NCI-H146 treated with DMSO at 0.1 percent for 48 hours (cell line): ENCODE measurements around the gene UNC5B.
A peak's percentile ranks its signal among the peaks of the same experiment; 100 is the strongest.

Experiments used
- DNase-seq: peaks from one replicate; lab custom pipeline; 2025; ENCODE audit not compliant: unreplicated experiment; lab: John Stamatoyannopoulos, UW

Gene UNC5B

DNA sequence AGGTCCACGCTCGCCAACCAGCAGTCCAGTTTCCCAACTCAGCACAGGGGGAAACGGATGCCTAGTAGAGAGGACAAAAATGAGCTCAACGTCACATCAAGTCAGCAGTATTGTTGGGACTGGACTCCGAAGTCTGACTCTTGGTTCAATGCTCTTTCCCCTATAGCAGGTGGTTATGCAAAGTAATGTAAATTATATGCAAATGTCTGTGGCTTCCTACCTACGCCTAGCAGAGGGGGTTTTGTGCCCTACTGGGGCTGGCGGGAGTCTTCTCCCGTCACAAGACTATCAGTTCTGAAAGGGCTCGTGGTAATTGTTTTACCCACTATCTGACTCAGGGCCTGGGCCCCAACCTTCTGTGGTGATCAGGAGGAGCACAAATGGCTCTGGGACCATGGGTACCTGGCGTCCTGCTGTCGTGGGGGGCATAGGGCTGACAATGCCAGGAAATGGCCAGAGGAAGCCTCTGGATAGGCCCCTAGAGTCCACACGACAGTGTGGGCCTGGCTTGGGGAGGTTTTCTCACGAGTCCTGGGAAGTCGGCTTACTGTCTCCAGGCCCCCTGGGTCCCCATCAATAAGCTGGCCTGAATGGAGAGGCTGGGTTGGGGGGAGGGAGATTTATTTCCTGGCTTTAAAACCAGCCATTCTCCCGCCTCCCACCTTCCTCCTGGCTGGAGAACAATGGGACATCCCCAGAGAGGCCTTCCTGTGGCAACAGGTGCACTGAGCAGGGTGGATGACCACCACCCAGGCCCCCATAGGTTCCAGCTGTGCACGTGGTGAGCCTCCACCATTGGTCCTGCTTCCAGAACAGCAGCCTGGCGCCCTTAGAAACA lies 41.8 kb downstream of the UNC5B start:
- peak; percentile 53 for DNase-seq

DNA sequence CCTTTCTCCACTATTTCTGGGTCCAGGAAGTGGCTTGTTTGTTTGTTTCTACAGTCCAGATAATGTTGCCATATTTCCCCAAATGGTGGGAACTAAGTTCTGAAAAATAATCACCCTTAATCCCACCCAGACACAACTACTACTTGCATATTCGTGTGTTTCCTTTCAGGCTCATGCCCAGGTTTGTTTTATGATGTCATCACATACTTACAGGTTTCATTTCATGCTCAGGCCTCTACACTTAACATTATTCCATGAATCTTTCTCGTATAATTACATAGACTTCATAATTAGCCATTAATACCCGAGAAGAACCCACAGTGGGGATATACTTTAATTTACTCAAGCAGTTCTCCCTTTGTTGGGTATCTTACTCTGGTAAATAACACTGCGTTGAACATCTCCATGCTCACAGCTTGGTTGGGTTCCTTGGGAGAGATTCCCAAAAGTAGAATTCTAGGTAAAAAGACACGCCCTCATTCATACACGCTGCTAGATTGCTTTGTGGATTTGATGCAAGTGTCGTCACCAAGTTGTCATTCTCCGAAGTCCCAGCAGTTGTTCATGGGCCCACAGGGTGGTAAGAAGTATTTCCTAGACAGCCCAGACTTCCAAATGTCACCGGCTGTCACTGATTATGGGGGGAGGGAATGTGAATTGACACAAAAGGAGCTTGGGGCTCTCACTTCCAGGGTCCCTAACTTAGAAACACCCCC lies 42.6 kb downstream of the UNC5B start:
- no peak for DNase-seq

DNA sequence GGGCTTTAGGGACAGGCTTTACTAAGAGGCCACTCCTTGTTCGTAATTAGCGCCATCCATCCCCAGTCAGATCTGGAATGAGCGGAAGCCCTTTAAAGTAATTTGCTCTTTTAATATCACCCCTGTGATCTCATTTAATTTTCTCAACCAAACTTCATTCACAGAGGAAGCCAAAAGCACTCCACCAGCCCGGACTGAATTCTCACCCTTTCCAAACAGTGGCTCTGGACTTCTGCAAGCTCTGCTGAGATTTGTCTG lies 43.1 kb downstream of the UNC5B start:
- no peak for DNase-seq

DNA sequence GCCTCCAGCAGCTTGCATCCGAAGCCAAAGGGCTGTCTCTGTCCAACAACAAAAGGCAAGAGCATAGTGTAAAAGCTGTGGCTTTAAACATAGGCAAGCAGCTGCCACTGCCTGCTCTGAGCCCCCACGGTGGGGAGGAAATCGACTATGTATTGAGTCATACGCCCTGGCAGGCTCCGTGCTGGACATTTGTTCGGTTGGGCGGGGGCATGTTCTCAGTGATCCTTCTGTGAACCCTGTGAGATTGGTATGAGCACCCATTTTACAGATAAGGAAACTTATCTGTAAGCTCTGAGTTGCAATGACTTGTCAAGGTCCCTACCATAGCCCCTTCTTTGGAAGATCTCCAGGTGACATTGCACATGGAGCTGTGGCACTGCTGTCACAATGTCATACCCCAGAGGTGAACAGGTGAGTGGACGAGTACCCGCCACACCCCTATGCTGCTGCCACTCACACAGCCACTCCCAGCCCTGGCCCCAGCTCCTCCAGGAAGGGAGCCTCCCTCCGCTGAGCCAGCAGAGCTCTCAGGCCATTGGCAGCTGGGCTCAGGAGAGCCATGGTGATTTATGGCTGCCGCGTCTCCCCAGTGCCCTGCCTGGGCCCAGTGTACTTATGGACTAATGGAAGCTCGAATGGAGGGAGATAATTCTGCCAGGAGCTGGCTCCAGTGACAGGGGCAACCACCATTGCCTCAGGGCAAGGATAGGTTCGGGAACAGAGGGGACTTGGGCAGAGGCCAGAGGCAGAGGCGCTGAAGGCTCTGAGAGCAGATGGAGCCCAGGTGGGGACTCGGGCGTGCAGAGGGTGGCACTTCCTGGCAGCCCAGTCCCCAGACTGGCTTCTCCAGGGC lies 43.7 kb downstream of the UNC5B start:
- peak; percentile 15 for DNase-seq

DNA sequence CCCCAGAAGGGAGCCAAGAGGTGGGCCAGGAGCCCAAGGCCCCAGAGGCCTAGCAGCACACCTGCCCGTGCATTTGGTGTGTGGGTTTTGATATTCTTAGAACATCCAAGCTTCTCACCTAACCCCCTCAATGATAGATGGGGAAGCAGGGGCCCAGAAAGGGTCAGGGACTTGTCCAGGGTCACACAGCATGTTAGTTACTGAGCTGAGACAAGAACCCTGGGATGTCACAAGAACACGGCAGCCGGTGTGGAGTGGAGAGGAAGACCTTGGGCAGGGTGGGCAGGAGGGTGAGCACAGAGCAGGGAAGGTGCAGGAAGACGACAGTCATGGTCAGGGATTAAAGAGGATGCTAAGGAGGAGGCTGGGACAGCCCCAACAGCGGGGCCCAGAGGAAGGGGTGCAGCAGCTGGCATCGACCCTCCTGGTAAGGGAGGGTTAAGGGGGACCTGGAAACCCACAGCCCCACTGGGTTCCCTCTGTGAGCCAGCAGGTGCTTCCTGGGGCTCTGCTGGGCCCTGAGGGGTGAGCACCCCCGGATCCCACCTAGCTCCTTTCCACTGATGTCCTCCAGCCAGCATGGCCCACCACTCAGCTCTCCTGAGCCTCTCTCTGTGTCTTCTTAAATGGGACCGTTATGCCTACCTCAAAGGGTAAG lies 44.4 kb downstream of the UNC5B start:
- no peak for DNase-seq

DNA sequence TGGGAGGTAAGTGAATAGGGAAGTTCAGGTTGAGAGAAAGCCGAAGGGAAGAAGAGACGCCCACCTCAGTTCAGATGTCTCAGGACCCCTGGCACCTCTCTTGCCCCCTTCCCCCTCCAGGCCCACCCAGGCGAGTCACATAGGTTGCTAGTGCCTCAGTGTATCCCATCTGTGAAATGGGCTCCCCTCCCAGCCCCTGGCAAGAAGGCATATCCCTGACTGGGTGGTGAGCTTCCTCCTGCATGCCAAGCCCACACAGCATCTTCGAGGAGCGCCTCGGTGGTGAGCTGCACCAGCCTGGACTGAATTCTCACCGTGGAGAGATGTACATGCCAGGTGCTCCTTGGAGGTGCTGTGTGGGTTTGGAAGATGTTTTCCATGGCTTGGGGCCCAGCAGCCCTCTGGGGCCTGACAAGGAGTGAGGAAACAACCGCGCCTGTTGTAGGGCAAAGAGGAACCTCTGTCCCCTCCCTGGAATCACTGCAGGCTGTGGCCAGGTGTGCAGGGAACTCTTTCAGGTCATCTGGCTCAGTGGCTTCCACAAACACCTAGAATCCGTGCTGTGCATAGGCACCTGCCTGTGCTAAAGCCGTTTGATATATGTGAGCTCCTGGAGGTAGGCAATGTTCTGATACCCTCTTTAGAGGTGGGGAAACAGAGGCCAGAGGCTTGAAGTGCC lies 45.1 kb downstream of the UNC5B start:
- no peak for DNase-seq

DNA sequence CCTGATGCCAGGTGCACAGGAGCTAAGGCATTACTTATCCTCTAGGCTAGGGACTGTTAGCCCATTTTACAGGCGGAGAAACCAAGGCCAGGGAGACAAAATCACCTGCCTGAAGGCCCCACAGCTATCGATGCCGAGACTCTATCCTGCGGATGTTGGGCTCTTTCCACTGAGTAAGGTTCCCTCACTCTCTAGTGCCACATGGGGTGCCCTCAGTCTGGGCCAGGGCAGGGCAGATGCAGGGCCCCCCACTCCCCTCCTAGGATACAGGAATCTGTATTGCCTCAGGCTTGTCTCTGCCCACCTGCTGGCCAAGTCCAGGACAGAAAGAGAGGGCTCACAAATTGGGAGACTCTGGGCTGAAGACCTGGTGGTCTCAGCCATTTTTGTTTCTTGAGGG lies 45.7 kb downstream of the UNC5B start:
- no peak for DNase-seq

DNA sequence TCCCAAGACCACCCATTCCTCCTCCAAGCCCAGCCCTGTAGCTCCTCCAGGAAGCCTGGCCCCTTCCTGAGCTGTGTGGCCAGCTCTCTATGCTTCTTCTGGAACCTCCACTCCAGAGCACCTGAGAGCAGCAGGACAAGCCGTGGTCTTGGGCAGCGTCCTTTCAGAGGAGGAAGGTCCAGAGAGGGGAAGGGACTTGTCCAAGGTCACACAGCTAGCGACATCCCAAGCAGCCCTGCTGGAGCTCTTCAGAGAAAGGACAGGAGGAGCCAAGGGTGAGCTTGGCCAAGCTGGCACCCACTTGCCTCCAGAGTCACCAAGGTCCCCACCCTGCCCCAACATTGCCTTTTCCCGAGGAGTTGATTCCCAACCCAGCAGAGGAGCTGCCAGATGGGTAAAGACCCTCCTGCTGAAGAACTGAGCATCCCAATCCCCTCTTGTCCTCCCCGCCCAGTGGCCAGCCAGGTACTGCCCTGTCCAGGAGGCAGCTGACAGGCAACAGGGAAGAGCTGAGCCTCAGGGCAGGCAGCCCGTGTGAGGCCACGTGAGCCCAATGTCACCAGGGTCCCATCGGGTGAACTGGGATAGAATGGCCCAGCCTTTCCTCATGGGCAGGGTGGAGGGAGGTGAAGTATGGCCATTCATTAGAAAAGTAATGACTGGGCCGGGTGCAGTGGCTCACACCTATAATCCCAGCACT lies 46.2 kb downstream of the UNC5B start:
- no peak for DNase-seq

DNA sequence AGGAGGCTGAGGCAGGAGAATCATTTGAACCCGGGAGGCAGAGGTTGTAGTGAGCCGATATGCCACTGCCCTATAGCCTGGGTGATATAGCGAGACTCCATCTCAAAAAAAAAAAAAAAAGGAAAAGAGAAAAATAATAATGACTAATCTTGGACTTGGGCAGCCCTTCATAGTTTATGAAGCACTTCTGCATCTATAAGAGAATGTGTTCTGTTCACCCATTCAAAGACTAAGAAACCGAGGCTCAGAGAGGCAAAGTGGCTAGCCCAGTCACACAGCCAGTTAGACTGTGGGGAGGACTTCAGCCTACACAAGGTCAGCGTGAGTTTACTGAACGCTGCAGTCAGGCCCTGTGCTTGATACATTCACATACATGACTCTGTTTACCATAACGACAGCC lies 46.9 kb downstream of the UNC5B start:
- DNase-seq, result no peak

DNA sequence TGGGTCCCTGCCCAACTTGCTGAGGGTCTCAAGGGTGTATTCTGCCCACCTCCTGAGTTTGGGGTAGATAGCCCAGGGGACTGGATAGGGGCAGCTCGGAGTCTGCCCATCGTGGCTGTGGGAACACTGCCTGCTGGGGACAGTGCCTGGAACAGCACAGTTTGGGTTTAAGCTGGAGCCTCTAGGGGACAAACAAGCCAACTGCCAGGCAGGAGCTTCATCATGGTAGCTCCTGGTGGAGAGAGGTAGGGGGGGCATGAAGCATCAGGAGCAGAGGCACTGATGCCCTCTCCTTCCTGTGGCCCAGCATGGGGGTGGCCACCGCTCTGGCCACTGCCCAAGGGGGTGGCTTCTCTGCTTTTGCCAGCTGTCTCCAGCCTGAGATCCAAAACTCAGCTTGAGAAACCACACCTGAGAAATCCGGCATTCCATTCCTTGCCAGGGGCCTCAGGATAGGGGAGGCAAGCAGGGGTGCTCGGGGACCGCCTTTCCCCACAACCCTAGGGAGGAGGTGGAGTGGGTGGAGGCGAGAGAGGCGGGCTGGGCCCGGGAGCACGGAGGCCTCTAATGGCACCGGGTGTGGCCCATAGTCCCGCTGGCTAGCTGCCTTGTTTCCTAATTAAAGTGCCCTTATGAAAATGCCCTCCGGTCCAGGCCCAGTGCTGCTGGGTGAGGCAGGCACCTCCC lies 47.6 kb downstream of the UNC5B start:
- no peak for DNase-seq

DNA sequence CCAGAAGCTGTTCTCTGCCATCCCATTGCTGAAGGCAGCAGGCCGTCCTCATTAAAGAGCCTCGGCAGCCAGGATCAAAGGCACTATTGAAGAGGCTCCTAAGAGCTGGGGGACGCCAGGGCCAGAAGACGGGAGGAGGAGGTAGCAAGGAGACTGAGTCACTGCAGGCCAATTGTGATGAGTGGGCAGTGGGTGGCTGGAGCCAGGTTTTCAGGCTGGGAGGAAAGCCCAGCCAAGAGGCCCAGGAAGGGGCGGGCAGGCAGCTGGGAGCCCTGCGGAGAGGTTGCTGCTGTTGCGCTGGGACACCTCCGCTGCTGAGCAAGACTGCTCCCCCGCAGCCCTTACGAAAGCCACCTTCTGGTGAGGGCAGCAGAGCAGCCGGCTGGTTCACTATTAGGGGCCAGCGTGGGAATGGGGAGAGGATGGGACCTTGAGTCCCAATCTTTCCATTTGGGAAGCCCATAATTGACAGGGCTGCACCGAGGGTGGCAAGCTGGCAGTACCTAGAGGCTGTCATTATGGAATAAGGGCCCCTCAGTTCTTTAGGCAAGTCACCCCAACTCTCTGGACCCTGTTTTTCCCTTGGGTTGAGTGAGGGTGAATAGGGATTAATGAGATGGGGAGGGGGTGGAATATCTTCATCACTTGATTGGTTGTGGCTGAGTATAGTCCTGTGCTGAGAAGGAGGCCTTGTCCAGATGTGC lies 48.4 kb downstream of the UNC5B start:
- DNase-seq, result no peak

DNA sequence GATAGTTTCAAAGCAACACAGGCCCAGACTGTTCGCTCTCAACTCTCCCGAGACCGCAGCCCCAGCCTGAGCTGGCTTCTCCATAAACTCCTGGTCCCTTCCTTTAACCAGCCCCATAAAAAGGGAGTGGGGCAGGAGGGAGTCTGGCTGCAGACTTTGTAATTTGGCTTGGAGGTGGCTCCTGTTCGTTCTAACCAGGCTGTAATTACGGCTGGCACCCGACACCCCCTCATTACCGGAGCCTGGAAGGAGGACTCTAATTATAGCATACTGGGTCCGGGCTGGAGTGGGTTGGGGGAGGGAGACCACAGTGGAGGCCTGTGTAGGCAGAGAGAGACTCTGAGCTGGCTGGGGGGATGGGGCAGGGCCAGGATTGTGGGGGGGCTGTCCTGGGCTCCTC lies 49.7 kb downstream of the UNC5B start:
- DNase-seq, result no peak

DNA sequence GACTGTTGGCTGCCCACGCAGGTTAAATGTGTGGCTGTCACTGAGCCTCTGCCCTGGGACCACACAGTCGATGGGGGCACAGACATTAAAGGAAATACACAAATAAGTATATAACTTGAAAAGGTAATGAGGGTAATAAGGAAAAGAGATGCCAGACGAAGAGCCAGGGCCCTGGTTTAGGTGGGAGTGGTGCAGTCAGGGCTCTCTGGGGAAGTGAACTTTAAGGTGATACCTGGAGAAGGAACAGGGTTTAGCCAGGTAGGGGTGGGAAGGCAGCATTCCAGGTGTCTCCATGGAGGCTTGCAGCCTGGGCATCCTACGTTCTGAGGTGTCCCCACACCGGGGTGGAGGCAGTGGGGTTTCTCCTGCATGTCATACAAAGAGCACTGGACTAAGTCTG lies 50.4 kb downstream of the UNC5B start:
- DNase-seq, result no peak

DNA sequence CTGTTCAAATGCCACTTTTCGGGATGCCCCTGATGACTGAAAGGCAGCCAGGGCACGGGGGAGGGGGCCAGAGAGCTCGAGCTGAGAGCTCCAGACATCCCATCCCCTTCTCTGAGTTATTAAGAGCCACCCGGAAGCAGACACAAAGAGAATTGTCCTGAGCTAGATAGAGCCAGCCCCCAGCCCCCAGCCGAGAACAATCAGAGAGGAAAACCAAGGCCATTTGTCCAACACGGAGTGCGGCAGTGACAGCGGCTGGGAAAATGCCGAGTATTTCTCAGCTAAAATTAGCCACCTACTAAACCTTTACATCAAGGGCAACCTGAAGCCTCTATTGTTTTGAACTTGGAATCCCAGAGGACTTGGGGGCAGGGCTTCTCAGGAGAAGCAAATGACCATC lies 51.0 kb downstream of the UNC5B start:
- DNase-seq, result no peak

DNA sequence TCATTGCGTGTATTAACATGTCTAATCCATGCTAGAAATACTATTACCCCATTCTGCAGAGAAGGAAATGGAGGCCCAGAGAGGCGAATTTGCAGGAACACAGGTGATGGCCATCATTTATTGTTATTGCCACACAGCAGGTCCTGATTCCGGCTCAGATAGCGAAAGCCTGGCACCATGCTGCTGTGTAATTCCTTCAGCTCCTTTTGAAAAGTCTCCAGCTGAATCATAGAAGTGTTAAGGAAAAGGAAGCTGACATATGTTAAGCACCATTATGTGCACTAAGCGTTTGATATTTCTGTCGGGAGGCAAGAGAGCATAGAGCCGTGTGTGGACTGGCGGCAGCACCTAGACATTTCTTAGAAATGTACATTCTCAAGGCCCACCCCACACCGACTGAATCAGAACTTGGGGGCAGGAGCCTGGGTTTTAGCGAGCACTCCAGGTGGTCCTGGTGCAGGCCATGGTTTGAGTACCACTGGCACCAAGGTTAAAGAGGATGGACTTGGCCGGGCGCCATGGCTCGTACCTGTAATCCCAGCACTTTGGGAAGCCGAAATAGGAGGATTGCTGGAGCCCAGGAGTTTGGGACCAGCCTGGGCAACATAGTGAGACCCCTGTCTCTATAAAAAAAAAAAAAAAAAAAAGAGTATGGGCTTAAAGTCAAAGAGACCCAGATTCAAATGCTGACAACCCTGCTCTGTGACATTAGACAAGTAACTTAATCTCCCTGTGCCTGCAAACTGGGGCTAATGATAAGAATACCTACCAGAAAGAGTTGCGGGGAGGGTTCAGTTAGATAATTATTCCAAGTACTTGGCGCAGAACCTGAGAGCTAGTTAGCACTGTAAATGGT lies 52.2 kb downstream of the UNC5B start:
- no peak for DNase-seq

DNA sequence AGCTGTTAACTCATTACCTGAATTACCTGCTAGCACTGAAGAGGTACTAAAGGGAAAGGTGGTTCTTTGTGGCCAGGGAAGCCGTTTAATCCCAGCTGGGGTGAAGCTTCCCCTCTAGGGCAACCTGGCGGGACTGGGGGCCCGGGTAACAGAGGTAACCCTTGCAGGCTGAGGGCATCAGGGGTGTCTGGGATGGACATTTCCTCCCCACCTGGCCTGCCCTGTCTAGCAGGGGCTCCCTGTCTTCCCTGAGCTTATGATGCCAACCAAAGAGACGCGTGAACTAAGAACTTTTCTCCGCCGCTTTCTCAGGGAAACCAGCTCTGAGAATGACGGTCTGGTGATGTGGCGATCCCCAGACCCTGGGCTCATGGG lies 52.8 kb downstream of the UNC5B start:
- DNase-seq, result no peak

DNA sequence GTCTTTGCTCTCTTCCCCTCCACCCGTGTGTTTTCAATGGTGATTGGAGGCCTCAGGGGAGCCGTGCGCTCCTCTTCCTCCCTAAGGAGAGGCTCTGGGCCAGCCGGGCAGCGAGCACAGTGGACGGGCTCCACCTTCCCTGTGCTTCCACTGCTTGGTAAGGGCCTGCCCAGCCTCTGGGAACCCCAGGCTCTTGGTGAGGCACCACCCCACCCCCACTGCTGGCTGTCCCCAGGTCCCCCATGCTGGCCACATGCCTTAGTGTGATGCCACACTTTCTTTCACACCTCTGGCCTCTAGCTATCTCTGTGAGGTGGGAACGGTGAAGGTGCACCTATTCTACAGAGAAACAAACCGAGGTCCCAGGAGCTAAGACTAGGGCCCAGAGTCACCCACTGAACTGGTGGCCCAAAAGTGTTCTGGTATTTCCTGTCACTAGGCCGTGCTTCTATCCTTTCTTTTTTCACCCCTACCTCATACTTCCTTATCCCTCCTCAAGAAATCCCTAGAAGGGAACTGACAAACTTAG lies 53.3 kb downstream of the UNC5B start:
- no peak for DNase-seq
